ENCODE results near the gene PRR33.
"Not testable (repeated sequence)": the region's sequence is repeated elsewhere in the genome, so short reads cannot be mapped to it uniquely, and the experiment has no call there.

DNA sequence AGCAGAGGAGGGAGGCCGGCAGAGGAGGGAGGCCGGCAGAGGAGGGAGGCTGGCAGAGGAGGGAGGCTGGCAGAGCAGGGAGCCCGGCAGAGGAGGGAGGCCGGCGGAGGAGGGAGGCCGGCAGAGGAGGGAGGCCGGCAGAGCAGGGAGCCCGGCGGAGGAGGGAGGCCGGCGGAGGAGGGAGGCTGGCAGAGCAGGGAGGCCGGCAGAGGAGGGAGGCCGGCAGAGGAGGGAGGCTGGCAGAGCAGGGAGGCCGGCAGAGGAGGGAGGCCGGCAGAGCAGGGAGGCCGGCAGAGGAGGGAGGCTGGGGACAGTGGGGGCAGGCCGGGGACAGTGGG lies 17.9 kb downstream of the PRR33 start:
- TF ChIP-seq POLR2AphosphoS5 (IDR thresholded peaks at IDR 0.05; ENCODE audit: control insufficient read depth, insufficient read depth, low read depth, low read length); ZNF274 (IDR thresholded peaks at IDR 0.05; ENCODE audit: borderline replicate concordance, low read depth, low read length); JUN (IDR thresholded peaks at IDR 0.05; ENCODE audit: borderline replicate concordance, low read depth, low read length); JUN (CRISPR knock-in tag; IDR thresholded peaks at IDR 0.05; ENCODE audit: borderline replicate concordance); HNRNPK (IDR thresholded peaks at IDR 0.05; ENCODE audit: low read depth, low read length, poor library complexity, severe bottlenecking); ZNF134 (CRISPR knock-in tag; conservative IDR thresholded peaks at IDR 0.05); MAFG (tag; conservative IDR thresholded peaks at IDR 0.05); NFIC (IDR thresholded peaks at IDR 0.05); ELF4 (CRISPR knock-in tag; IDR thresholded peaks at IDR 0.05); NR2F6 (CRISPR knock-in tag; IDR thresholded peaks at IDR 0.05); POLR2AphosphoS2 (IDR thresholded peaks at IDR 0.05; ENCODE audit: low read length): not testable (repeated sequence)
- TF ChIP-seq, protein P1, sequence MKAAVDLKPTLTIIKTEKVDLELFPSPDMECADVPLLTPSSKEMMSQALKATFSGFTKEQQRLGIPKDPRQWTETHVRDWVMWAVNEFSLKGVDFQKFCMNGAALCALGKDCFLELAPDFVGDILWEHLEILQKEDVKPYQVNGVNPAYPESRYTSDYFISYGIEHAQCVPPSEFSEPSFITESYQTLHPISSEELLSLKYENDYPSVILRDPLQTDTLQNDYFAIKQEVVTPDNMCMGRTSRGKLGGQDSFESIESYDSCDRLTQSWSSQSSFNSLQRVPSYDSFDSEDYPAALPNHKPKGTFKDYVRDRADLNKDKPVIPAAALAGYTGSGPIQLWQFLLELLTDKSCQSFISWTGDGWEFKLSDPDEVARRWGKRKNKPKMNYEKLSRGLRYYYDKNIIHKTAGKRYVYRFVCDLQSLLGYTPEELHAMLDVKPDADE (conservative IDR thresholded peaks at IDR 0.05; ENCODE audit: control insufficient read depth, low read depth, low read length): not testable (repeated sequence)
- TF ChIP-seq, protein P2, sequence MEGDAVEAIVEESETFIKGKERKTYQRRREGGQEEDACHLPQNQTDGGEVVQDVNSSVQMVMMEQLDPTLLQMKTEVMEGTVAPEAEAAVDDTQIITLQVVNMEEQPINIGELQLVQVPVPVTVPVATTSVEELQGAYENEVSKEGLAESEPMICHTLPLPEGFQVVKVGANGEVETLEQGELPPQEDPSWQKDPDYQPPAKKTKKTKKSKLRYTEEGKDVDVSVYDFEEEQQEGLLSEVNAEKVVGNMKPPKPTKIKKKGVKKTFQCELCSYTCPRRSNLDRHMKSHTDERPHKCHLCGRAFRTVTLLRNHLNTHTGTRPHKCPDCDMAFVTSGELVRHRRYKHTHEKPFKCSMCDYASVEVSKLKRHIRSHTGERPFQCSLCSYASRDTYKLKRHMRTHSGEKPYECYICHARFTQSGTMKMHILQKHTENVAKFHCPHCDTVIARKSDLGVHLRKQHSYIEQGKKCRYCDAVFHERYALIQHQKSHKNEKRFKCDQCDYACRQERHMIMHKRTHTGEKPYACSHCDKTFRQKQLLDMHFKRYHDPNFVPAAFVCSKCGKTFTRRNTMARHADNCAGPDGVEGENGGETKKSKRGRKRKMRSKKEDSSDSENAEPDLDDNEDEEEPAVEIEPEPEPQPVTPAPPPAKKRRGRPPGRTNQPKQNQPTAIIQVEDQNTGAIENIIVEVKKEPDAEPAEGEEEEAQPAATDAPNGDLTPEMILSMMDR (IDR thresholded peaks at IDR 0.05 in 2 of 3, conservative IDR thresholded peaks at IDR 0.05 in 1 of 3; ENCODE audit: insufficient read depth in 2 of 3, low read depth in 1 of 3, low read length in 3 of 3): not testable (repeated sequence)

All from K562 (cell line).